HL-60 (cell line): Measurements from ENCODE around the gene ZBTB21.

Experiments
- CTCF ChIP-seq: IDR thresholded peaks from one replicate; pipeline ENCODE4 v1.5.1; 2011; ENCODE audit warnings: low read length, control low read depth, inconsistent platforms; ENCODE audit not compliant: insufficient read depth
- GABPA ChIP-seq: IDR thresholded peaks from 2 replicates; pipeline ENCODE4 v1.6.1; 2012; ENCODE audit warnings: low read depth
- POLR2AphosphoS5 ChIP-seq: IDR thresholded peaks from 2 replicates; pipeline ENCODE4 v1.6.1; 2012; ENCODE audit warnings: low read depth

DNA sequence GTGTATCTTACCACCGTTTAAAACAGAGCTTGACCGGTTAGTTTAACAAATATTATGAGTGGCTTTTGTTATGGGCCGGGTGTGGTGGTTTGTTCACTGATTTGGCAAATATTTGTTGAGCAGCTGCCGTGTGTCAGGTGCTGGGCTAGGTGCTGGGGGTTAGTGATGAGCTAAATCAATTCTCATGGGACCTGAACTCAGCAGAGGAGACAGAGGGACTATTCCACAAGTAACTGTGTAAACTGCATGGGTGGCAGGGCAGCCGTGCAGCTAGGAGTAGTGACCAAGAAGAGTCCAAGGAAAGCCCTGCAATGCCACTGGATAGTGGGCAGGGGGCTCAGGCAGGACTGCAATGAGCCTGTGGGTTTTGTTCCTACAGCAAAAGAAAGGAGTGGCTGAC, 45.1 kb downstream of the ZBTB21 start:
- TF ChIP-seq CTCF (no peak), POLR2AphosphoS5 (no peak), GABPA (no peak)
